Omental fat pad (tissue), 4 donors: ENCODE measurements around the gene RCVRN. TPM values are rescaled to one million over a fixed set of nuclear protein-coding genes. Genes with fewer than 3 reads are reported as not detected.

Experiments
- ATAC-seq: fragments of 150-250 bp; one replicate; pipeline ENCODE4 v1.9.1; 2016; ENCODE audit warnings: mild to moderate bottlenecking, moderate library complexity; ENCODE audit not compliant: low FRiP score
- DNase-seq: peaks from one replicate; pipeline ENCODE4 v3.0.0-alpha.2; 2019; ENCODE audit warnings: low spot score
- total RNA-seq, 4 donors: library from RNA; depleted of rRNA; stranded (reverse); fragments of >200 nt; gene quantifications; one replicate each; pipeline ENCODE4 v1.1.0, GENCODE V29; 2016
- TF ChIP-seq, protein P1 (sequence below), 3 donors: fragments of 450-650 bp; IDR thresholded peaks; one replicate each; pipeline ENCODE4 v1.5.1; 2016 to 2017; ENCODE audit warnings: antibody characterized with exemption in 3 of 3, mild to moderate bottlenecking in 3 of 3, moderate library complexity in 2 of 3

The RCVRN gene
- total RNA-seq, 4 donors from 2014 or later, result 0.24 to 0.65 (median 0.60) TPM

DNA sequence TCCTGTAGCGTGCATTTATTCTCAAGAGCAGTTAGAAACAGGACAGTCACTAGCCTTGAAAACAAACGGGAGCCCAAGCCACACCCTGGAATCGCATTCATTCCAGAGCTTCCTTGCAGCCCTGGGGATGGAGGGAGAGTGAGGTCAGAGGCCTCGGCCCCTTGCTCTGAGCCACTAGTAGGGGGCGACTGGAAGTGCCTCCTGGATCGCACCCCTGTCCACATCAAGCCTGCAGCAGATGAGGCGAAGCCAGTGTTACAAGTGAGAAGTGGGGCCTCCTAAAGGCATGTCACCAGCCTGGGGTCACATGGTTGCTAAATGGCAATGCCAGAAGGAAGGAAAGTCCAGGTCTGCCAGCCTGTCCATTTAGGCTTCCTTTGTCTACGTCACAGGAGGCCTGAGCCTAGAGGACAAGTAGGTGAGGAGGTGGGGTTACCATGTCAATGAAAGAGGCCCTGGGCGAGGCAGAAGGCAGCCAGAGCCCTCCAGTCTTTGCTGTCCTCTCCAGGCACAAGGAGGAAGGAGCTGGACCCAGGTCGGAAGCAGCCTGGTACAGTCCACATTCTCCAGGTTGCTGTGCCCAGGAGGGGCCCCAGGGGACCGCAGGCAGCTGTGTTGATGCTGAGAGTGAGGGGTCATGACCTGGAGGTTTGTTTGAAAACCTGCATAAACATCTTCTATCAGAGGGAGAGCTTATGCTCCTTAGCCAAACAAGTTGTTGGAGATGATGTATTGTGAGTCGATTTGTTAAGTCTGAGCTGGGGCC is 3.0 kb upstream of the RCVRN start:
- no peak for DNase-seq
- ATAC-seq, result no peak
- TF ChIP-seq, protein P1, sequence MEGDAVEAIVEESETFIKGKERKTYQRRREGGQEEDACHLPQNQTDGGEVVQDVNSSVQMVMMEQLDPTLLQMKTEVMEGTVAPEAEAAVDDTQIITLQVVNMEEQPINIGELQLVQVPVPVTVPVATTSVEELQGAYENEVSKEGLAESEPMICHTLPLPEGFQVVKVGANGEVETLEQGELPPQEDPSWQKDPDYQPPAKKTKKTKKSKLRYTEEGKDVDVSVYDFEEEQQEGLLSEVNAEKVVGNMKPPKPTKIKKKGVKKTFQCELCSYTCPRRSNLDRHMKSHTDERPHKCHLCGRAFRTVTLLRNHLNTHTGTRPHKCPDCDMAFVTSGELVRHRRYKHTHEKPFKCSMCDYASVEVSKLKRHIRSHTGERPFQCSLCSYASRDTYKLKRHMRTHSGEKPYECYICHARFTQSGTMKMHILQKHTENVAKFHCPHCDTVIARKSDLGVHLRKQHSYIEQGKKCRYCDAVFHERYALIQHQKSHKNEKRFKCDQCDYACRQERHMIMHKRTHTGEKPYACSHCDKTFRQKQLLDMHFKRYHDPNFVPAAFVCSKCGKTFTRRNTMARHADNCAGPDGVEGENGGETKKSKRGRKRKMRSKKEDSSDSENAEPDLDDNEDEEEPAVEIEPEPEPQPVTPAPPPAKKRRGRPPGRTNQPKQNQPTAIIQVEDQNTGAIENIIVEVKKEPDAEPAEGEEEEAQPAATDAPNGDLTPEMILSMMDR (IDR thresholded peaks at IDR 0.05), result no peak

DNA sequence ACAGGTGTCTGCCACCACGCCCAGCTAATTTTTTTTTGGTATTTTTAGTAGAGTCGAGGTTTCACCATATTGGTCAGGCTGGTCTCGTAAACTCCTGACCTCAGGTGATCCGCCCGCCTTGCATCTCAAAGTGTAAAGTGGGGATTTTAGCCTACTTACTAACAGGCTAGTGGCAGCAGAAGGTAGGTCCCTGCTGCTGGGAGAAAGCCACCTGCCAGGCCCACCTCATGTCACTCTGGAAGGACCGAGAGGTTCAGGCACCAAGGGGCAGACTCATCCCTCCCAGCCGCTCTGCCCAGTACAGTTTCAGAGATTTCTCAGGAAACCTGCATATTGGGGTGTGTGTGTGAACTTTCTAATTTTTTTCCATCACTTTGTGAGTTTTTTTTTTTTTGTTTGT is 2.1 kb upstream of the RCVRN start:
- DNase-seq (no peak), ATAC-seq (no peak)
- TF ChIP-seq, protein P1 (IDR thresholded peaks at IDR 0.05), result no peak

DNA sequence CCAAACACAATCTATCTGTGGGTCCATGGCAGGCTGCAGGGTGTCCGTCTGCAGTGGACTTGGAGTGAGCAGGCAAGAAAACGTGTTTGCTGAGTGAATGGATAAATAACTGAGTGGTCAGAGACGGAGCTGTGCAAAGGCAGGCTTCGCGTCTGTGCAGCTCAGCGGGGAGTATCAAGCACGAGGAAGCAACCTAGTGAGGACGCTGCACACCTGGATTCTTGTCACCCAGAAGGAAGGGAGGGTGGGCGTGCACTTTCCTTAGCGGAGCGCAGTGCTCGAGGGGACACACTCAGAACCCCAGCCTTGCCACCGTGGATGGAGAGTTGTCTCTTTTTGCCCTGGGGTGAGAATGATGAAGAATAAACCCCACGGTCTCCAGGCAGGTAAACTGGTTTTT is 1.5 kb upstream of the RCVRN start:
- TF ChIP-seq, protein P1 (IDR thresholded peaks at IDR 0.05), result no peak
- ATAC-seq, result no peak
- DNase-seq, result no peak

DNA sequence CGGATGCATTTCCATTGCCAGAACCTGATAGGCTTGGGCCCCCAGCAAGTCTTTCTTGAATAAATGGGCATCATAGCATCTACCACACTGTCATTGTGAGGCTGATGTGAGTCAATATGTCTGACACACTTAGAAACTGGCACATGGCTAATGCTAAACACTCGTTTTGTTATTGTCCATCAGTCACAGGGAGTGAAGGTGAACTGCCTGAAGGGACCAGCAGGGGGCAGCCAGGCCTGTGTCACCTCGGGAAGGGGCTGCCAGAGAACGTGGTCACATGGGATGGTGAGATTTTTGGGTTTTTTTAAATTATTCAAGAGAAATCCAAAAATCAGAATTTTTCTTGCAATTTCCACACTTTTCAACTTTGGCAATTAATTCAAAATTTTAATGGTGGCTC is 831 bp upstream of the RCVRN start:
- ATAC-seq, result no peak
- TF ChIP-seq, protein P1 (IDR thresholded peaks at IDR 0.05), result no peak

DNA sequence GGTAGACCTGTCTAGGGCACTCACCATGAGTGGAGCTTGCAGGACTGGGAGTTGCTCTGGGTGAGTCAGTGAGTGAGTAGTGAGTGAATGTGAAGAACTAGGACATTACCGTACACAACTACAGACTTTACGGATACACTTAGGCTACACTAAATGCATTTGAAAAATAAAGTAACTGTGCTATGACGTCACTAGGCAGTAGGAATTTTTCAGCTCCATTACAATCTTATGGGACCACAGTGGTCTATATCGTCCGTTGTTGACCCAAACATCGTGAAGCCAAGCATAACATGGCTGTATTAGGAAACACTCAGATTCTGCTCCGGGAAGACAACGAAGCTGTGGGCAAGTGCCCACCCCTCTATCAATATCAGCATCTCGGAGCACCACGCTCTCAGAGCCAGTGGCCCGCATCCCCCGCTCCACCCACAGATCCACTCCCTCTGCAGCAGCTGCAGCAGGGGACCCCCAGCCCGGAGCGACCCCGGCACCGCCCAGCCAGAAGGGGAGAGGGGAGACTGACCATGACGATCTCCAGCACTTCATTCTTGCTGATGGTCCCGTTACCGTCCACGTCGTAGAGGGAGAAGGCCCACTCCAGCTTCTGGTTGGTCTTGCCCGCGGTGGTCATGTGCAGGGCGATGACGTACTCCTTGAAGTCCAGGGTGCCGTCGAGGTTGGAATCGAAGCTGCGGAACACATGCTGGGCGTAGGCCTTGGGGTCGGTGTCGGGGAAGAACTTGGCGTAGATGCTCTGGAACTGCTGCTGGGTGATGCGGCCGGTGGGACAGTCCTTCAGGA is 594 bp downstream of the RCVRN start:
- no peak for ATAC-seq
- no peak for DNase-seq
- TF ChIP-seq, protein P1 (IDR thresholded peaks at IDR 0.05), result no peak

More for the DNA sequence above, 831 bp upstream of the RCVRN start:
- DNase-seq, result no peak

DNA sequence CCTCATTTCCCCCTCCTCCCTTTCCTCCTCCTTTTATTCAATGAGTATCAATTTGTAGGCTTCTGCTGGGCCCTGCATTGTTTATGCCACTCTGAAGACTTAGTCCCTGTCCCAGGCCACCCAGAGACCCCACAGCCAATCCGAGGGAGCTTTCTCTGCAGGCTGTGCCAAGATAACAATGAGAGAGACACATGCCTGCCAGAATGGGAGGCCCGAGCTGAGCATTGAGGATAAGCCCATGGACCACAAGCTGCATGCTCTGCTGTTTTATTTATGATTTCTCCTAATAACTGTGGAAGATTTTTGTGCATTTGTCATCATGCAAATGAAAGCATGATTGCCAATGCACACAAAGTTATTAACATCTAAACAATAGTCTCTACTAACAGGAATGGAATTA is 3.0 kb downstream of the RCVRN start:
- TF ChIP-seq, protein P1 (IDR thresholded peaks at IDR 0.05), result no peak
- ATAC-seq (no peak), DNase-seq (no peak)
